Endometrial microvascular endothelial cells (primary cell): ENCODE data around the gene OTUD7B. TPM values are rescaled to one million over a fixed set of nuclear protein-coding genes. Genes with fewer than 3 reads are reported as not detected.

ENCODE experiments used
- in situ Hi-C: cut with HindIII; loops from 2 replicates; pipeline ENCODE4 v1.10.0; 2017; ENCODE audit warnings: low sequenced_read_pairs, low pct_unique_long_range_greater_than_20kb; ENCODE audit errors: inconsistent ontology term
- total RNA-seq: library from RNA; depleted of rRNA; stranded (reverse); fragments of >200 nt; gene quantifications from one replicate; pipeline ENCODE4 v1.2.3, GENCODE V29; 2015; ENCODE audit errors: inconsistent ontology term

Gene OTUD7B
- total RNA-seq, 1 donor from 2014 or later, result 8.0 TPM

GRCh38 chr1:149928401-149928724, 82.2 kb downstream of the OTUD7B start:
- in situ Hi-C loops, result no loop called here

GRCh38 chr1:149927563-149928400, 82.7 kb downstream of the OTUD7B start, which contains the start of gene SF3B4:
SF3B4 (minus strand) TSS chr1:149927803; CDS start chr1:149927759, 44 bp downstream.
- in situ Hi-C loops, result no loop called here

- in situ Hi-C loops, result no loop called here
Measured at GRCh38 chr1:149927056-149927562, 83.4 kb downstream of the OTUD7B start.

GRCh38 chr1:149926296-149926695, 84.2 kb downstream of the OTUD7B start:
- in situ Hi-C loops, result no loop called here

GRCh38 chr1:149925751-149926150, 84.8 kb downstream of the OTUD7B start:
- in situ Hi-C loops, result no loop called here

- in situ Hi-C loops, result no loop called here
Measured at GRCh38 chr1:149925345-149925744, 85.2 kb downstream of the OTUD7B start.

GRCh38 chr1:149923626-149924025, 86.9 kb downstream of the OTUD7B start:
- in situ Hi-C loops, result no loop called here

- in situ Hi-C loops, result no loop called here
Measured at GRCh38 chr1:149917571-149918144, 92.9 kb downstream of the OTUD7B start, which contains the start of gene SV2A. SV2A (minus strand) TSS chr1:149917844; CDS start chr1:149913840, 4,004 bp downstream.

GRCh38 chr1:149916898-149917252, 93.7 kb downstream of the OTUD7B start:
- in situ Hi-C loops, result no loop called here

- in situ Hi-C loops, result no loop called here
Measured at GRCh38 chr1:149916193-149916897, 94.2 kb downstream of the OTUD7B start.

GRCh38 chr1:149915429-149916192, 94.9 kb downstream of the OTUD7B start:
- in situ Hi-C loops, result no loop called here

GRCh38 chr1:149914545-149914944, 96.0 kb downstream of the OTUD7B start:
- in situ Hi-C loops, result no loop called here

- in situ Hi-C loops, result no loop called here
Measured at GRCh38 chr1:149906570-149907075, 103.9 kb downstream of the OTUD7B start.

- in situ Hi-C loops, result no loop called here
Measured at GRCh38 chr1:149903836-149904491, 106.6 kb downstream of the OTUD7B start.

- in situ Hi-C loops, result no loop called here
Measured at GRCh38 chr1:149899460-149900284, 110.9 kb downstream of the OTUD7B start, which contains the start of gene BOLA1. BOLA1 (plus strand) TSS chr1:149899568; CDS start chr1:149900060, 492 bp downstream.

- in situ Hi-C loops, result no loop called here
Measured at GRCh38 chr1:149896575-149896974, 114.0 kb downstream of the OTUD7B start.

- in situ Hi-C loops, result no loop called here
Measured at GRCh38 chr1:149888999-149889289, 121.6 kb downstream of the OTUD7B start.
